ENCODE data around the gene KCND2. TPM values are rescaled to one million over a fixed set of nuclear protein-coding genes. Genes with fewer than 3 reads are reported as not detected.

Gene KCND2
- total RNA-seq, 1 experiment from 2014 or later, result 0.33 TPM

- Histone ChIP-seq H3K9me3 (ENCODE audit: low read length) (no peaks in the 10 kb centered on the region), H3K4me1 (ENCODE audit: insufficient read depth, low read length) (no peaks in the 10 kb centered on the region), H2AFZ (ENCODE audit: low read length) (no peak overlapping the region), H3F3A (ENCODE audit: low read length, unreplicated experiment) (no peaks in the 10 kb centered on the region), H4K20me1 (ENCODE audit: low read length) (no peaks in the 10 kb centered on the region), H3K4me3 (ENCODE audit: low read length) (no peak overlapping the region), H3K4me2 (ENCODE audit: low read length) (no peak overlapping the region), H3K27me3 (ENCODE audit: low read length) (no peaks in the 10 kb centered on the region), H3K9me2 (replicated peaks; ENCODE audit: low read length) (no peaks in the 10 kb centered on the region), H3K27ac (ENCODE audit: low read length) (no peak overlapping the region), H3K9ac (ENCODE audit: low read length) (no peak overlapping the region), H3K36me3 (ENCODE audit: low read depth, low read length) (no peaks in the 10 kb centered on the region), H3K79me2 (ENCODE audit: low read length) (no peaks in the 10 kb centered on the region)
- CTCF ChIA-PET, result no interaction called here
- ATAC-seq (no peak), DNase-seq (no peak)
- POLR2A ChIA-PET (ENCODE audit: unreplicated experiment), result no interaction called here
- TF ChIP-seq EZH2phosphoT487 (IDR thresholded peaks at IDR 0.05; ENCODE audit: borderline replicate concordance, low read length) (no peak), CTCF (conservative IDR thresholded peaks at IDR 0.05; ENCODE audit: low read depth, low read length) (no peak), EZH2 (IDR thresholded peaks at IDR 0.05; ENCODE audit: low read length, unreplicated experiment) (no peak)
- intact Hi-C loops (cut with micrococcal nuclease), result no loop called here
- no TSS peak for BruUV-seq (replicated peaks)
These were observed 389.3 kb downstream of the KCND2 start for GRCh38 chr7:120662291-120662690.

- Histone ChIP-seq H2AFZ (ENCODE audit: low read length) (no peak overlapping the region), H3K36me3 (ENCODE audit: low read depth, low read length) (no peaks in the 10 kb centered on the region), H3K9me2 (replicated peaks; ENCODE audit: low read length) (no peaks in the 10 kb centered on the region), H3K27me3 (ENCODE audit: low read length) (no peaks in the 10 kb centered on the region), H3F3A (ENCODE audit: low read length, unreplicated experiment) (no peaks in the 10 kb centered on the region), H3K9me3 (ENCODE audit: low read length) (no peaks in the 10 kb centered on the region), H3K4me1 (ENCODE audit: insufficient read depth, low read length) (no peaks in the 10 kb centered on the region), H3K4me2 (ENCODE audit: low read length) (no peak overlapping the region), H4K20me1 (ENCODE audit: low read length) (no peaks in the 10 kb centered on the region), H3K4me3 (ENCODE audit: low read length) (no peak overlapping the region), H3K79me2 (ENCODE audit: low read length) (no peaks in the 10 kb centered on the region), H3K9ac (ENCODE audit: low read length) (no peak overlapping the region), H3K27ac (ENCODE audit: low read length) (no peak overlapping the region)
- BruUV-seq (replicated peaks), result no TSS peak
- no peak for TF ChIP-seq EZH2phosphoT487 (IDR thresholded peaks at IDR 0.05; ENCODE audit: borderline replicate concordance, low read length)
- no peak for TF ChIP-seq CTCF (conservative IDR thresholded peaks at IDR 0.05; ENCODE audit: low read depth, low read length)
- TF ChIP-seq EZH2 (IDR thresholded peaks at IDR 0.05; ENCODE audit: low read length, unreplicated experiment), result no peak
- intact Hi-C loops (cut with micrococcal nuclease), result no loop called here
- ChIA-PET POLR2A (ENCODE audit: unreplicated experiment) (no interaction called here), CTCF (no interaction called here)
- ATAC-seq (no peak), DNase-seq (no peak)
These were observed 392.1 kb downstream of the KCND2 start for GRCh38 chr7:120665068-120665467.

- Histone ChIP-seq H3K9me2 (replicated peaks; ENCODE audit: low read length) (no peaks in the 10 kb centered on the region), H3K9me3 (ENCODE audit: low read length) (no peaks in the 10 kb centered on the region), H3K27ac (ENCODE audit: low read length) (no peak overlapping the region), H4K20me1 (ENCODE audit: low read length) (no peaks in the 10 kb centered on the region), H3K9ac (ENCODE audit: low read length) (no peak overlapping the region), H3K4me3 (ENCODE audit: low read length) (no peak overlapping the region), H3K36me3 (ENCODE audit: low read depth, low read length) (no peaks in the 10 kb centered on the region), H3K79me2 (ENCODE audit: low read length) (no peaks in the 10 kb centered on the region), H3F3A (ENCODE audit: low read length, unreplicated experiment) (no peaks in the 10 kb centered on the region), H3K4me2 (ENCODE audit: low read length) (no peak overlapping the region), H3K4me1 (ENCODE audit: insufficient read depth, low read length) (no peaks in the 10 kb centered on the region), H3K27me3 (ENCODE audit: low read length) (no peaks in the 10 kb centered on the region), H2AFZ (ENCODE audit: low read length) (no peak overlapping the region)
- DNase-seq (no peak), ATAC-seq (no peak)
- intact Hi-C loops (cut with micrococcal nuclease), result no loop called here
- BruUV-seq (replicated peaks), result no TSS peak
- CTCF ChIA-PET, result no interaction called here
- TF ChIP-seq EZH2 (IDR thresholded peaks at IDR 0.05; ENCODE audit: low read length, unreplicated experiment), result no peak
- TF ChIP-seq EZH2phosphoT487 (IDR thresholded peaks at IDR 0.05; ENCODE audit: borderline replicate concordance, low read length), result no peak
- POLR2A ChIA-PET (ENCODE audit: unreplicated experiment), result no interaction called here
These were observed 402.1 kb downstream of the KCND2 start for GRCh38 chr7:120675076-120675475.

Data from PC-3 (cell line).